ENCODE results near the gene JARID2.

DNA sequence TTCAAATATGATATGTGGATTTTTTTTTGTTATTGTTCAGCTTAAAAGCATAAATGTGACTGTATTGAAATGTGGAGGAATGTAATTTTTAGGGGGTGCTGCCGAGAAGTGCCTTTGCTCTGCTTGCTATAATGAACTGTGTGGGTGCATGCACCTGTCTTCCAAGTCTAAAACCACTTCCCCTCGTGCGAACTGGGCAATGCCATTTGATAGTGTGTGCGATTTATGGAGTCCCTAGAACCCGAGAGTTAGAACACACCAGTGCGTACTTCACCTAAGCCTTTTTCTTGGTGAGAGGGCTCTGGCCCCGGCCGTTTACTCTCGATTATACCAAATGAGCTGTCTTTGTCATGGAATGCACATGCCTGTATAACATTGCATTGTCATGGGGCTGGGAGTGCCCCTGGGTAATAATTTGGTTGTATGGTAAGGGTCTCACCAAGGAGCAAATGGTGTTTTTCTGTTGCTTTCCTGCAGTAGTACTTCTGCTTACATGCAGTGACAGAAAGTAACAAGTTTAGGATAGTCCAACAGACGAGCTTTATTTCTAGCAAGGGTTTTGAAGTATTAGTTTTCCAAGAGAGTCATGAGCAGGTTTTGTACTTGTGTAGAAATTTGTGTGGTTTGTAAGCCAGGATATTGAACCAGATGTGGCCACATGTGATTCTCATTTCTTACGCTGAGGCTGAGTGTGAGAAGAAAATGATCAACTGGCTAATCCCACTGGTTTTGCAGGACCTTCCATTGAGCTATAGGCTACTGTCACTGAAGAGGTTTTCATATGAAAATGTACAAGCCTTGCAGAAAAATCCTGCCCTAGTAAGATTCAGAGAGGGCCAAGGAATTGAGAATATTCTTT is 244.6 kb downstream of the JARID2 start:
- TF ChIP-seq POLR2AphosphoS5 (IDR thresholded peaks at IDR 0.05) (no peak), CTCF (IDR thresholded peaks at IDR 0.05; ENCODE audit: poor library complexity, severe bottlenecking) (no peak), EZH2 (IDR thresholded peaks at IDR 0.05; ENCODE audit: borderline replicate concordance, insufficient read depth, low read length, poor library complexity, severe bottlenecking) (no peak), SMC3 (conservative IDR thresholded peaks at IDR 0.05; ENCODE audit: poor library complexity) (no peak), RAD21 (conservative IDR thresholded peaks at IDR 0.05) (no peak), TAF1 (IDR thresholded peaks at IDR 0.05; ENCODE audit: low read depth) (no peak)
- TF ChIP-seq, protein P1, sequence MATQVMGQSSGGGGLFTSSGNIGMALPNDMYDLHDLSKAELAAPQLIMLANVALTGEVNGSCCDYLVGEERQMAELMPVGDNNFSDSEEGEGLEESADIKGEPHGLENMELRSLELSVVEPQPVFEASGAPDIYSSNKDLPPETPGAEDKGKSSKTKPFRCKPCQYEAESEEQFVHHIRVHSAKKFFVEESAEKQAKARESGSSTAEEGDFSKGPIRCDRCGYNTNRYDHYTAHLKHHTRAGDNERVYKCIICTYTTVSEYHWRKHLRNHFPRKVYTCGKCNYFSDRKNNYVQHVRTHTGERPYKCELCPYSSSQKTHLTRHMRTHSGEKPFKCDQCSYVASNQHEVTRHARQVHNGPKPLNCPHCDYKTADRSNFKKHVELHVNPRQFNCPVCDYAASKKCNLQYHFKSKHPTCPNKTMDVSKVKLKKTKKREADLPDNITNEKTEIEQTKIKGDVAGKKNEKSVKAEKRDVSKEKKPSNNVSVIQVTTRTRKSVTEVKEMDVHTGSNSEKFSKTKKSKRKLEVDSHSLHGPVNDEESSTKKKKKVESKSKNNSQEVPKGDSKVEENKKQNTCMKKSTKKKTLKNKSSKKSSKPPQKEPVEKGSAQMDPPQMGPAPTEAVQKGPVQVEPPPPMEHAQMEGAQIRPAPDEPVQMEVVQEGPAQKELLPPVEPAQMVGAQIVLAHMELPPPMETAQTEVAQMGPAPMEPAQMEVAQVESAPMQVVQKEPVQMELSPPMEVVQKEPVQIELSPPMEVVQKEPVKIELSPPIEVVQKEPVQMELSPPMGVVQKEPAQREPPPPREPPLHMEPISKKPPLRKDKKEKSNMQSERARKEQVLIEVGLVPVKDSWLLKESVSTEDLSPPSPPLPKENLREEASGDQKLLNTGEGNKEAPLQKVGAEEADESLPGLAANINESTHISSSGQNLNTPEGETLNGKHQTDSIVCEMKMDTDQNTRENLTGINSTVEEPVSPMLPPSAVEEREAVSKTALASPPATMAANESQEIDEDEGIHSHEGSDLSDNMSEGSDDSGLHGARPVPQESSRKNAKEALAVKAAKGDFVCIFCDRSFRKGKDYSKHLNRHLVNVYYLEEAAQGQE (IDR thresholded peaks at IDR 0.05; ENCODE audit: borderline replicate concordance), result no peak
